Effector memory CD4-positive, alpha-beta T cell (primary cell): ENCODE data around the gene RAPSN.
A peak's percentile ranks its signal among the peaks of the same experiment; 100 is the strongest.

Experiments used
- DNase-seq, 3 donors: peaks; one replicate each; pipeline ENCODE4 v3.0.0-alpha.2; 2020
- H3K27ac ChIP-seq: 2 replicates; pipeline ENCODE4 v1.7.0; 2013; ENCODE audit warnings: mild to moderate bottlenecking, low read length, moderate library complexity; ENCODE audit not compliant: insufficient read depth, poor library complexity, severe bottlenecking
- H3K27me3 ChIP-seq: replicated peaks from 2 replicates; pipeline ENCODE4 v1.7.0; 2013; ENCODE audit warnings: mild to moderate bottlenecking, low read length; ENCODE audit not compliant: insufficient read depth, control insufficient read depth, poor library complexity, severe bottlenecking
- H3K36me3 ChIP-seq: 2 replicates; pipeline ENCODE4 v1.7.0; 2013; ENCODE audit warnings: mild to moderate bottlenecking, low read length, moderate library complexity; ENCODE audit not compliant: control insufficient read depth, insufficient read depth
- H3K4me1 ChIP-seq: 2 replicates; pipeline ENCODE4 v1.7.0; 2013; ENCODE audit warnings: low read length, mild to moderate bottlenecking; ENCODE audit not compliant: control insufficient read depth, insufficient read depth, poor library complexity, severe bottlenecking
- H3K4me3 ChIP-seq: 2 replicates; pipeline ENCODE4 v1.7.0; 2013; ENCODE audit warnings: low read length, low read depth, mild to moderate bottlenecking; ENCODE audit not compliant: insufficient read depth, poor library complexity, severe bottlenecking
- H3K9me3 ChIP-seq: 2 replicates; pipeline ENCODE4 v1.7.0; 2013; ENCODE audit warnings: mild to moderate bottlenecking, low read length, moderate library complexity; ENCODE audit not compliant: control insufficient read depth

The RAPSN gene

GRCh38 chr11:47418454-47419259 lies 30.3 kb downstream of the RAPSN start:
- H3K9me3 ChIP-seq: no peaks in the 10 kb centered on the region
- H3K36me3 ChIP-seq: peaks cover 79% of the 10 kb centered on the region
- H3K27ac ChIP-seq: no peak overlapping the region
- no peaks in the 10 kb centered on the region for H3K4me1 ChIP-seq
- H3K27me3 ChIP-seq: no peaks in the 10 kb centered on the region
- no peak overlapping the region for H3K4me3 ChIP-seq
- DNase-seq: no peak

- peaks cover 76% of the 10 kb centered on the region for H3K36me3 ChIP-seq
- DNase-seq: no peak
- no peak overlapping the region for H3K4me3 ChIP-seq
- H3K4me1 ChIP-seq: no peaks in the 10 kb centered on the region
- no peaks in the 10 kb centered on the region for H3K27me3 ChIP-seq
- no peak overlapping the region for H3K27ac ChIP-seq
- no peaks in the 10 kb centered on the region for H3K9me3 ChIP-seq
These were observed 31.2 kb downstream of the RAPSN start for GRCh38 chr11:47417712-47418111.

- Histone ChIP-seq H3K27me3 (no peaks in the 10 kb centered on the region), H3K4me1 (no peaks in the 10 kb centered on the region), H3K36me3 (peaks cover 59% of the 10 kb centered on the region), H3K9me3 (no peaks in the 10 kb centered on the region), H3K27ac (no peak overlapping the region), H3K4me3 (no peak overlapping the region)
- no peak for DNase-seq
These were observed 32.9 kb downstream of the RAPSN start for GRCh38 chr11:47415949-47416472.

DNA sequence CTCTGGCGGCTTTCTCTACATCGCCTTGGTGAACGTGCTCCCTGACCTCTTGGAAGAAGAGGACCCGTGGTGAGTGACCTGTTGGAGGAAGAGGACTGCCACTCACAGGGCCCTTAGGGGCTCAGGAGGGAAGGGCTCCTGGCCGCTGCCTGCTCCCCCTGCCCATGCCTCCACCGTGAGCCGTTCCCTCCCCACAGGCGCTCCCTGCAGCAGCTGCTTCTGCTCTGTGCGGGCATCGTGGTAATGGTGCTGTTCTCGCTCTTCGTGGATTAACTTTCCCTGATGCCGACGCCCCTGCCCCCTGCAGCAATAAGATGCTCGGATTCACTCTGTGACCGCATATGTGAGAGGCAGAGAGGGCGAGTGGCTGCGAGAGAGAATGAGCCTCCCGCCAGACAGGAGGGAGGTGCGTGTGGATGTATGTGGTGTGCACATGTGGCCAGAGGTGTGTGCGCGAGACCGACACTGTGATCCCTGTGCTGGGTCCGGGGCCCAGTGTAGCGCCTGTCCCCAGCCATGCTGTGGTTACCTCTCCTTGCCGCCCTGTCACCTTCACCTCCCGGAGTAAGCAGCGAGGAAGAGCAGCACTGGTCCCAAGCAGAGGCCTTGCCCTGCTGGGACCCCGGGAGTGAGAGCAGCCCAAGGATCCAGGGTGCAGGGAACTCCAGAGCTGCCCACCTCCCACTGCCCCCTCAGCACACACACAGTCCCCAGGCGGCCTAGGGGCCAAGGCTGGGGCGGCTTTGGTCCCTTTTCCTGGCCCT lies 33.7 kb downstream of the RAPSN start:
- no peak for DNase-seq

GRCh38 chr11:47414685-47415070 lies 34.3 kb downstream of the RAPSN start:
- Histone ChIP-seq H3K36me3 (peaks cover 47% of the 10 kb centered on the region), H3K27ac (no peak overlapping the region), H3K4me3 (no peak overlapping the region), H3K9me3 (no peaks in the 10 kb centered on the region), H3K4me1 (no peaks in the 10 kb centered on the region), H3K27me3 (no peaks in the 10 kb centered on the region)
- DNase-seq: no peak

More for the DNA sequence above, 33.7 kb downstream of the RAPSN start:
- no peaks in the 10 kb centered on the region for H3K27me3 ChIP-seq
- no peaks in the 10 kb centered on the region for H3K9me3 ChIP-seq
- no peaks in the 10 kb centered on the region for H3K4me1 ChIP-seq
- no peak overlapping the region for H3K4me3 ChIP-seq
- H3K36me3 ChIP-seq: peaks cover 53% of the 10 kb centered on the region
- no peak overlapping the region for H3K27ac ChIP-seq

GRCh38 chr11:47413908-47414684 lies 34.8 kb downstream of the RAPSN start:
- Histone ChIP-seq H3K4me1 (peaks cover 5% of the 10 kb centered on the region), H3K27ac (no peak overlapping the region), H3K4me3 (no peak overlapping the region), H3K36me3 (peaks cover 43% of the 10 kb centered on the region), H3K27me3 (no peaks in the 10 kb centered on the region), H3K9me3 (no peaks in the 10 kb centered on the region)
- no peak for DNase-seq

DNA sequence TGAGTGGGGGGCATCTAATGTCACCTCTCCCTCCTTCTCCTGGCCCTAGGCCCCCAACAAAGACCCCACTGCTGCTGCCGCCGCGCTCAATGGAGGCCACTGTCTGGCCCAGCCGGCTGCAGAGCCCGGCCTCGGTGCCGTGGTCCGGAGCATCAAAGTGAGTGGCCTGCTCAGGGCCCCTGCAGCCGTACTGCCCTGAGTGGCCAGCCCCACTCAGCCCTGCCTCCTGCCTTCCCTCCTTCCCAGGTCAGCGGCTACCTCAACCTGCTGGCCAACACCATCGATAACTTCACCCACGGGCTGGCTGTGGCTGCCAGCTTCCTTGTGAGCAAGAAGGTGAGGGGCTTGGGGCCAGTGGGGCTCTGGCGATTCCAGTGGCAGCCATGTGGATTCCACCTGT lies 35.6 kb downstream of the RAPSN start:
- H3K27ac ChIP-seq: no peak overlapping the region
- no peak for DNase-seq
- peaks cover 36% of the 10 kb centered on the region for H3K36me3 ChIP-seq
- peaks cover 8% of the 10 kb centered on the region for H3K4me1 ChIP-seq
- H3K4me3 ChIP-seq: no peak overlapping the region
- no peaks in the 10 kb centered on the region for H3K27me3 ChIP-seq
- H3K9me3 ChIP-seq: no peaks in the 10 kb centered on the region

GRCh38 chr11:47411884-47412746 lies 36.8 kb downstream of the RAPSN start:
- no peaks in the 10 kb centered on the region for H3K27me3 ChIP-seq
- H3K9me3 ChIP-seq: no peaks in the 10 kb centered on the region
- H3K4me3 ChIP-seq: no peak overlapping the region
- peaks cover 24% of the 10 kb centered on the region for H3K36me3 ChIP-seq
- DNase-seq: peak in 1 of 3 donors; percentile 34
- H3K4me1 ChIP-seq: peaks cover 15% of the 10 kb centered on the region
- H3K27ac ChIP-seq: no peak overlapping the region
